NB4 (cell line): Measurements from ENCODE around the gene ALX1.
A peak's percentile ranks its signal among the peaks of the same experiment; 100 is the strongest.

Experiments used
- MYC ChIP-seq: IDR thresholded peaks from 2 replicates; pipeline ENCODE4 v1.6.1; 2011; ENCODE audit warnings: low read depth, low read length
- POLR2A ChIP-seq: IDR thresholded peaks from 2 replicates; pipeline ENCODE4 v1.6.1; 2011; ENCODE audit warnings: mild to moderate bottlenecking; ENCODE audit not compliant: insufficient read length; ENCODE audit errors: extremely low read depth
- TF ChIP-seq, protein P1 (sequence below): IDR thresholded peaks from one replicate; pipeline ENCODE4 v1.5.1; 2012; ENCODE audit warnings: low read depth, low read length
- TF ChIP-seq, protein P2 (sequence below): IDR thresholded peaks from 2 replicates; pipeline ENCODE4 v1.6.1; 2011; ENCODE audit warnings: low read depth, low read length

DNA sequence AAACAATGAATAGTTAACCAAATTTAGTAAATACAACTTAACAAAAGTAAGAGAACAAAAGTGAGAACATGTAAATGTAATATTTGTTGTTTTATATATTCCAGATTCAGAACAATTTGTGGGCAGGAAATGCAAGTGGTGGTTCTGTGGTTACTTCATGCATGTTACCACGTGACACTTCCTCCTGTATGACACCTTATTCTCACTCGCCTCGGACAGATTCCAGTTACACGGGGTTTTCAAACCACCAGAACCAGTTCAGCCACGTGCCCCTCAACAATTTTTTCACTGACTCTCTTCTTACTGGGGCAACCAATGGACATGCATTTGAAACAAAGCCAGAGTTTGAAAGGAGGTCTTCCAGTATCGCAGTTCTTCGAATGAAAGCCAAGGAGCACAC, 21.0 kb downstream of the ALX1 start:
- TF ChIP-seq, protein P1, sequence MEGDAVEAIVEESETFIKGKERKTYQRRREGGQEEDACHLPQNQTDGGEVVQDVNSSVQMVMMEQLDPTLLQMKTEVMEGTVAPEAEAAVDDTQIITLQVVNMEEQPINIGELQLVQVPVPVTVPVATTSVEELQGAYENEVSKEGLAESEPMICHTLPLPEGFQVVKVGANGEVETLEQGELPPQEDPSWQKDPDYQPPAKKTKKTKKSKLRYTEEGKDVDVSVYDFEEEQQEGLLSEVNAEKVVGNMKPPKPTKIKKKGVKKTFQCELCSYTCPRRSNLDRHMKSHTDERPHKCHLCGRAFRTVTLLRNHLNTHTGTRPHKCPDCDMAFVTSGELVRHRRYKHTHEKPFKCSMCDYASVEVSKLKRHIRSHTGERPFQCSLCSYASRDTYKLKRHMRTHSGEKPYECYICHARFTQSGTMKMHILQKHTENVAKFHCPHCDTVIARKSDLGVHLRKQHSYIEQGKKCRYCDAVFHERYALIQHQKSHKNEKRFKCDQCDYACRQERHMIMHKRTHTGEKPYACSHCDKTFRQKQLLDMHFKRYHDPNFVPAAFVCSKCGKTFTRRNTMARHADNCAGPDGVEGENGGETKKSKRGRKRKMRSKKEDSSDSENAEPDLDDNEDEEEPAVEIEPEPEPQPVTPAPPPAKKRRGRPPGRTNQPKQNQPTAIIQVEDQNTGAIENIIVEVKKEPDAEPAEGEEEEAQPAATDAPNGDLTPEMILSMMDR = no peak
- TF ChIP-seq POLR2A (no peak), MYC (no peak)
- TF ChIP-seq, protein P2, sequence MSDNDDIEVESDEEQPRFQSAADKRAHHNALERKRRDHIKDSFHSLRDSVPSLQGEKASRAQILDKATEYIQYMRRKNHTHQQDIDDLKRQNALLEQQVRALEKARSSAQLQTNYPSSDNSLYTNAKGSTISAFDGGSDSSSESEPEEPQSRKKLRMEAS = peak; percentile 64; the same call in 1 of the 2 replicates
